ENCODE data around the gene SMAP2.

The SMAP2 gene

DNA sequence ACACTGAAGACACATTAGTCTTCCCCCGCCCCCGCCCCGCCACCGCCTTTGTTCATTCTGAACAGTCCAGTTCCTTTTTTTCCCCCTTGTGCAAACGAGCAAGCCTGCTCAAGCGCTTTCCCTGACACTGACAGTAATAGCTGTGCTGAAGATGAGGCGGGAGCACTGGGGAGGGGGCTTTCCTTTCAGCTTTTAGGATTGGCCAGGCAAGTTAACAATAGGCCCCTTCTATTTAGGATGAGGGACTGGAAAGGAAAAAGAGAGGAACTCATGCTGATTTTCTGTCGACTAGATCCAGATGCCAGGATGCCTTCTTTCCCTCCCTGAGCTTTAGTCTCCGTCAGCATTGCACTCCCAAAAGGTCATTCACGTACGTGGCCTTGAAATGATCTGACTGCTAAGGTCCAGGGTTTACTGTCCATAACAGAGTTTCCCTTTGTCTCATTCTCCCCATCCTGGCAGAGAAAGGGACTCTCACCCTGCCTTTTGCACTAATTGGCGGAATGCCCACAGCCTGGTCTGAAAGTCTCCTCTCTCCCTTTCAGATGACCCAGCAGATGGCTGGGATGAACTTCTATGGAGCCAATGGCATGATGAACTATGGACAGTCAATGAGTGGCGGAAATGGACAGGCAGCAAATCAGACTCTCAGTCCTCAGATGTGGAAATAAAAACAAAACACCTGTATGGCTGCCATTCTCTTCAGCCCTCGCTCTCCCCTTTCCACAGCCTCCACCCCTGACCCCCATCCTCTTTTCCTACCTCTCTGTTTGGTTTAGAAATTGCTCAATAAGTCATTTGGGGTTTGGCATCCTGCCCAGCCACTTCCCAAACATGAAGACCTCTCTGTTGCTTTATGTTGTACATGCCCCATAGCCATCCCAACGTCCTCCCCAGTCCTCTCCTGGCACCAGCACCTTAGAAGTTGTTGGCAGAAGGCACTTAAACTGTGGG, 48.2 kb downstream of the SMAP2 start:
- H4K20me1 ChIP-seq (ENCODE audit: insufficient read depth, low read length), result no peaks in the 10 kb centered on the region
- no peak overlapping the region for H3K4me2 ChIP-seq (ENCODE audit: low read depth, low read length)
- no peaks in the 10 kb centered on the region for H3K4me1 ChIP-seq (ENCODE audit: low read length)

DNA sequence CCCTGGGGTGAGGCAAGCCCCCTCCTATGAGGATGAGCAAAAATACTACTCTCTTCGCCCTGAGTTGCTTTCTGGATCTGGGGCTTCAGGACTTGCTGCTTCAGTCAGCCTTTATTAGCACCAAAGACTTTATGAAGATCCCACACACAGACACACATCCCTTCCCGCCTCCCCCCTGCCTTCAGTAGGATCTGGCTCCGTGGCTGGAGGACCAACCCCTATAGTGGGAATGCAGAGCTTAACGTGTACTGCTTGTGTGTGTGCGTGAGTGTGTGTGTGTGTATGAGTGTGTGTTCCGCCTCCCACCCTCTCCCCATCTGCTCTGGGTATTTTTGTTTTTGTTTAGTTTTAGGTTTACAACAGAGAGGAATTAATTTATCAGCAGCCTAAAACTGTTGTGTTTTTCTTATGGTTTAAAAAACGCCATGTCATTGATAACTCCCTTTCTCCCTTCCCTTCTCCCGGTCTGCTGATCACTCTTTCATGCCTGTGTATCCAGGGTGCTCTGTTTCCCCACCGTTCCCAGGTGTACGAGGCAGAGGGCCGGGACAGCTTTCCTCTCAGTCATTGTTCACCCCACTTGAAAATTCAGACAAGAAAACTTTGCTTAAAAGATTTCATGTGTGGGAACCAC, 49.2 kb downstream of the SMAP2 start:
- Histone ChIP-seq H3K27me3 (replicated peaks; ENCODE audit: insufficient read depth, low read length) (no peaks in the 10 kb centered on the region), H3K4me2 (ENCODE audit: low read depth, low read length) (no peak overlapping the region), H3K9me2 (replicated peaks; ENCODE audit: insufficient read depth, low read length) (no peaks in the 10 kb centered on the region), H3K27ac (ENCODE audit: low read length) (no peak overlapping the region), H3K79me2 (ENCODE audit: low read length) (no peaks in the 10 kb centered on the region), H3K36me3 (replicated peaks; ENCODE audit: insufficient read depth, low read length) (no peaks in the 10 kb centered on the region), H3K4me3 (ENCODE audit: low read length) (no peak overlapping the region), H4K20me1 (ENCODE audit: insufficient read depth, low read length) (no peaks in the 10 kb centered on the region), H3F3A (ENCODE audit: insufficient read depth, low read length) (no peaks in the 10 kb centered on the region), H3K4me1 (ENCODE audit: low read length) (no peaks in the 10 kb centered on the region), H3K9me3 (replicated peaks; ENCODE audit: insufficient read depth, low read length) (no peaks in the 10 kb centered on the region), H3K9ac (ENCODE audit: low read length) (no peak overlapping the region), H2AFZ (ENCODE audit: low read length) (no peak overlapping the region)
- no peak for DNase-seq
- no peak for TF ChIP-seq EZH2 (optimal IDR thresholded peaks at IDR 0.05; ENCODE audit: low read depth, low read length)
- TF ChIP-seq CTCF (IDR thresholded peaks at IDR 0.05; ENCODE audit: low read length), result no peak
- TF ChIP-seq EZH2phosphoT487 (IDR thresholded peaks at IDR 0.05; ENCODE audit: low read length), result no peak

More for the DNA sequence above, 48.2 kb downstream of the SMAP2 start:
- H3K9ac ChIP-seq (ENCODE audit: low read length), result no peak overlapping the region
- H3K9me2 ChIP-seq (replicated peaks; ENCODE audit: insufficient read depth, low read length), result no peaks in the 10 kb centered on the region
- H3K79me2 ChIP-seq (ENCODE audit: low read length), result no peaks in the 10 kb centered on the region
- no peaks in the 10 kb centered on the region for H3K9me3 ChIP-seq (replicated peaks; ENCODE audit: insufficient read depth, low read length)
- no peak overlapping the region for H3K4me3 ChIP-seq (ENCODE audit: low read length)
- no peaks in the 10 kb centered on the region for H3K36me3 ChIP-seq (replicated peaks; ENCODE audit: insufficient read depth, low read length)
- H3K27me3 ChIP-seq (replicated peaks; ENCODE audit: insufficient read depth, low read length), result no peaks in the 10 kb centered on the region
- H3F3A ChIP-seq (ENCODE audit: insufficient read depth, low read length), result no peaks in the 10 kb centered on the region
- no peak overlapping the region for H3K27ac ChIP-seq (ENCODE audit: low read length)
- TF ChIP-seq EZH2 (optimal IDR thresholded peaks at IDR 0.05; ENCODE audit: low read depth, low read length), result no peak
- no peak for TF ChIP-seq CTCF (IDR thresholded peaks at IDR 0.05; ENCODE audit: low read length)
- TF ChIP-seq EZH2phosphoT487 (IDR thresholded peaks at IDR 0.05; ENCODE audit: low read length), result no peak
- H2AFZ ChIP-seq (ENCODE audit: low read length), result no peak overlapping the region
- no peak for DNase-seq

- Histone ChIP-seq H3K4me2 (ENCODE audit: low read depth, low read length) (no peak overlapping the region), H3K9me2 (replicated peaks; ENCODE audit: insufficient read depth, low read length) (no peaks in the 10 kb centered on the region), H4K20me1 (ENCODE audit: insufficient read depth, low read length) (no peaks in the 10 kb centered on the region), H3K36me3 (replicated peaks; ENCODE audit: insufficient read depth, low read length) (no peaks in the 10 kb centered on the region), H3K4me3 (ENCODE audit: low read length) (no peak overlapping the region), H3K27ac (ENCODE audit: low read length) (no peak overlapping the region), H3K4me1 (ENCODE audit: low read length) (no peaks in the 10 kb centered on the region), H3K9ac (ENCODE audit: low read length) (no peak overlapping the region), H2AFZ (ENCODE audit: low read length) (no peak overlapping the region), H3K79me2 (ENCODE audit: low read length) (no peaks in the 10 kb centered on the region), H3F3A (ENCODE audit: insufficient read depth, low read length) (no peaks in the 10 kb centered on the region), H3K27me3 (replicated peaks; ENCODE audit: insufficient read depth, low read length) (no peaks in the 10 kb centered on the region), H3K9me3 (replicated peaks; ENCODE audit: insufficient read depth, low read length) (no peaks in the 10 kb centered on the region)
- no peak for TF ChIP-seq EZH2 (optimal IDR thresholded peaks at IDR 0.05; ENCODE audit: low read depth, low read length)
- no peak for TF ChIP-seq CTCF (IDR thresholded peaks at IDR 0.05; ENCODE audit: low read length)
- TF ChIP-seq EZH2phosphoT487 (IDR thresholded peaks at IDR 0.05; ENCODE audit: low read length), result no peak
- no peak for DNase-seq
Measured at GRCh38 chr1:40423264-40423642, 49.7 kb downstream of the SMAP2 start.

Measured in MM.1S (cell line).